ENCODE results near the gene DEK.
"Not testable (repeated sequence)": the region's sequence is repeated elsewhere in the genome, so short reads cannot be mapped to it uniquely, and the experiment has no call there.

The DEK gene

GRCh38 chr6:18241208-18242038 is 22.9 kb downstream of the DEK start:
- DNase-seq, result no peak

GRCh38 chr6:18240230-18240629 is 24.1 kb downstream of the DEK start:
- no peak for DNase-seq

GRCh38 chr6:18237167-18237566 is 27.2 kb downstream of the DEK start:
- no peak for DNase-seq

GRCh38 chr6:18235524-18235923 is 28.8 kb downstream of the DEK start:
- DNase-seq, result no peak

- no peak for DNase-seq
Observed at GRCh38 chr6:18234564-18234963, 29.8 kb downstream of the DEK start.

GRCh38 chr6:18233770-18234169 is 30.6 kb downstream of the DEK start:
- DNase-seq, result not testable (repeated sequence)

GRCh38 chr6:18231856-18232255 is 32.5 kb downstream of the DEK start:
- DNase-seq, result not testable (repeated sequence)

GRCh38 chr6:18228590-18228989 is 35.7 kb downstream of the DEK start:
- not testable (repeated sequence) for DNase-seq

- not testable (repeated sequence) for DNase-seq
Observed at GRCh38 chr6:18227166-18227565, 37.2 kb downstream of the DEK start.

- DNase-seq, result not testable (repeated sequence)
Observed at GRCh38 chr6:18226451-18227105, 37.8 kb downstream of the DEK start.

- no peak for DNase-seq
Observed at GRCh38 chr6:18221288-18221615, 43.1 kb downstream of the DEK start.

- no peak for DNase-seq
Observed at GRCh38 chr6:18219591-18219990, 44.7 kb downstream of the DEK start.

- DNase-seq, result no peak
Observed at GRCh38 chr6:18218233-18218632, 46.1 kb downstream of the DEK start.

- no peak for DNase-seq
Observed at GRCh38 chr6:18216411-18216810, 47.9 kb downstream of the DEK start.

GRCh38 chr6:18215436-18215835 is 48.9 kb downstream of the DEK start:
- DNase-seq, result no peak

GRCh38 chr6:18214003-18214402 is 50.3 kb downstream of the DEK start:
- no peak for DNase-seq

GRCh38 chr6:18213439-18213838 is 50.9 kb downstream of the DEK start:
- DNase-seq, result no peak

GRCh38 chr6:18212231-18212630 is 52.1 kb downstream of the DEK start:
- no peak for DNase-seq

- DNase-seq, result no peak
Observed at GRCh38 chr6:18211338-18211737, 53.0 kb downstream of the DEK start.

- DNase-seq, result no peak
Observed at GRCh38 chr6:18210707-18211106, 53.6 kb downstream of the DEK start.

- no peak for DNase-seq
Observed at GRCh38 chr6:18209539-18210197, 54.7 kb downstream of the DEK start.

GRCh38 chr6:18208778-18209177 is 55.6 kb downstream of the DEK start:
- not testable (repeated sequence) for DNase-seq

- DNase-seq, result no peak
Observed at GRCh38 chr6:18207949-18208348, 56.4 kb downstream of the DEK start.

- DNase-seq, result no peak
Observed at GRCh38 chr6:18207438-18207837, 56.9 kb downstream of the DEK start.

All from right kidney (tissue), 1 donor.